Prostate gland (tissue), 2 donors: ENCODE measurements around the gene TMC3.

ENCODE experiments used
- CTCF ChIP-seq, 4 experiments: fragments of 200-600 bp in 2 of 4; fragments of 450-650 bp in 2 of 4; sonication (generic) in 2 of 4; IDR thresholded peaks; 1 replicate in 3 of 4; 2 replicates in 1 of 4; pipeline ENCODE4 v1.5.1; 2016 to 2019; ENCODE audit warnings: antibody characterized with exemption in 4 of 4, mild to moderate bottlenecking in 2 of 4, moderate library complexity in 2 of 4
- POLR2A ChIP-seq: fragments of 450-650 bp; IDR thresholded peaks from one replicate; pipeline ENCODE4 v1.6.1; 2016; ENCODE audit warnings: antibody characterized with exemption, mild to moderate bottlenecking

- no peak for TF ChIP-seq CTCF (IDR thresholded peaks at IDR 0.05)
- no peak for TF ChIP-seq POLR2A
Measured at GRCh38 chr15:81289910-81290309, 84.1 kb downstream of the TMC3 start.
